Thoracic aorta (tissue), 2 donors: ENCODE results near the gene DIS3L2. TPM values are rescaled to one million over a fixed set of nuclear protein-coding genes. Genes with fewer than 3 reads are reported as not detected.
"Not testable (repeated sequence)": the region's sequence is repeated elsewhere in the genome, so short reads cannot be mapped to it uniquely, and the experiment has no call there.

ENCODE experiments used
- ATAC-seq: fragments of 150-250 bp; one replicate; pipeline ENCODE4 v1.8.0; 2017; ENCODE audit warnings: low read depth; ENCODE audit not compliant: insufficient number of reproducible peaks, low FRiP score
- DNase-seq: peaks from one replicate; pipeline ENCODE4 v3.0.0-alpha.2; 2020; ENCODE audit warnings: low spot score
- H3K27ac ChIP-seq, 2 donors: fragments of 200-600 bp; sonication (generic); 1 replicate in 1 of 2; 2 replicates in 1 of 2; pipeline ENCODE4 v1.5.1; 2016; ENCODE audit warnings: mild to moderate bottlenecking in 2 of 2, moderate library complexity in 2 of 2
- H3K27me3 ChIP-seq: fragments of 200-600 bp; sonication (generic); replicated peaks from 2 replicates; pipeline ENCODE4 v1.6.0; 2016; ENCODE audit warnings: mild to moderate bottlenecking; ENCODE audit not compliant: insufficient read depth
- H3K36me3 ChIP-seq: fragments of 200-600 bp; sonication (generic); one replicate; pipeline ENCODE4 v1.5.1; 2016
- H3K4me1 ChIP-seq, 2 donors: fragments of 200-600 bp; sonication (generic); 1 replicate in 1 of 2; 2 replicates in 1 of 2; pipeline versions ENCODE4 v1.5.1 to v1.6.0; 2016; ENCODE audit warnings: low read depth in 2 of 2, mild to moderate bottlenecking in 1 of 2; ENCODE audit not compliant: control insufficient read depth in 1 of 2
- H3K4me3 ChIP-seq: fragments of 200-600 bp; sonication (generic); 2 replicates; pipeline ENCODE4 v1.5.1; 2016; ENCODE audit warnings: mild to moderate bottlenecking
- H3K9me3 ChIP-seq: fragments of 200-600 bp; sonication (generic); 2 replicates; pipeline ENCODE4 v1.5.1; 2016
- CTCF ChIP-seq: fragments of 200-600 bp; sonication (generic); IDR thresholded peaks from one replicate; pipeline ENCODE4 v1.5.1; 2019; ENCODE audit warnings: antibody characterized with exemption
- total RNA-seq, 2 donors: library from RNA; depleted of rRNA; stranded (reverse); fragments of >200 nt; gene quantifications; one replicate each; pipeline versions ENCODE4 v1.1.0 to v1.2.3, GENCODE V29; 2016

Gene DIS3L2
- total RNA-seq, 2 donors from 2014 or later, result 26.4 to 32.5 TPM

GRCh38 chr2:232322560-232323327 lies 361.2 kb downstream of the DIS3L2 start:
- Histone ChIP-seq H3K36me3 (no peaks in the 10 kb centered on the region), H3K9me3 (no peaks in the 10 kb centered on the region), H3K4me1 (peaks cover 0 to 13% of the 10 kb centered on the region in 2 donors), H3K27ac (no peak overlapping the region), H3K27me3 (no peaks in the 10 kb centered on the region), H3K4me3 (no peak overlapping the region)
- no peak for TF ChIP-seq CTCF
- no peak for ATAC-seq
- DNase-seq, result no peak

GRCh38 chr2:232323328-232323650 lies 361.8 kb downstream of the DIS3L2 start:
- H3K36me3 ChIP-seq, result no peaks in the 10 kb centered on the region
- no peak for TF ChIP-seq CTCF
- no peaks in the 10 kb centered on the region for H3K9me3 ChIP-seq
- DNase-seq (no peak), ATAC-seq (no peak)
- H3K27ac ChIP-seq, result no peak overlapping the region
- no peaks in the 10 kb centered on the region for H3K27me3 ChIP-seq
- H3K4me1 ChIP-seq, result peaks cover 0 to 13% of the 10 kb centered on the region in 2 donors
- H3K4me3 ChIP-seq, result no peak overlapping the region

GRCh38 chr2:232323967-232324366 lies 362.5 kb downstream of the DIS3L2 start:
- H3K27me3 ChIP-seq, DNase-seq, H3K27ac ChIP-seq, H3K4me3 ChIP-seq, H3K9me3 ChIP-seq, ATAC-seq, H3K36me3 ChIP-seq: not testable (repeated sequence)
- H3K4me1 ChIP-seq, result peaks cover 0 to 13% of the 10 kb centered on the region in 2 donors

GRCh38 chr2:232324778-232325177 lies 363.3 kb downstream of the DIS3L2 start:
- Histone ChIP-seq H3K27me3 (no peaks in the 10 kb centered on the region), H3K27ac (no peak overlapping the region), H3K4me1 (peaks cover 0 to 7% of the 10 kb centered on the region in 2 donors), H3K36me3 (no peaks in the 10 kb centered on the region), H3K4me3 (no peak overlapping the region), H3K9me3 (no peaks in the 10 kb centered on the region)
- no peak for TF ChIP-seq CTCF
- DNase-seq (no peak), ATAC-seq (no peak)

GRCh38 chr2:232325324-232326273 lies 364.1 kb downstream of the DIS3L2 start:
- TF ChIP-seq CTCF, result peak; percentile 71
- Histone ChIP-seq H3K27me3 (no peaks in the 10 kb centered on the region), H3K36me3 (no peaks in the 10 kb centered on the region), H3K4me1 (peaks cover 0 to 2% of the 10 kb centered on the region in 2 donors), H3K9me3 (no peaks in the 10 kb centered on the region), H3K27ac (no peak overlapping the region), H3K4me3 (no peak overlapping the region)
- ATAC-seq (no peak), DNase-seq (no peak)
